Right lobe of liver (tissue), 4 donors: ENCODE measurements around the gene NBPF26.
"Not testable (repeated sequence)": the region's sequence is repeated elsewhere in the genome, so short reads cannot be mapped to it uniquely, and the experiment has no call there.

Experiments
- CTCF ChIP-seq, 4 donors: fragments of 200-600 bp in 3 of 4; fragments of 450-650 bp in 1 of 4; IDR thresholded peaks; one replicate each; pipeline versions ENCODE4 v1.5.1 to v1.8.0; 2016 to 2022; ENCODE audit warnings: antibody characterized with exemption in 4 of 4, mild to moderate bottlenecking in 2 of 4
- POLR2A ChIP-seq: fragments of 450-650 bp; IDR thresholded peaks from one replicate; pipeline ENCODE4 v1.6.1; 2017; ENCODE audit warnings: antibody characterized with exemption, mild to moderate bottlenecking
- donor health status: DM: no; HTN: no; CAD: no.
- donor health status: DM: no; HTN: no; CAD: no.
- donor health status: DM: no; HTN: yes; CAD: no.

DNA sequence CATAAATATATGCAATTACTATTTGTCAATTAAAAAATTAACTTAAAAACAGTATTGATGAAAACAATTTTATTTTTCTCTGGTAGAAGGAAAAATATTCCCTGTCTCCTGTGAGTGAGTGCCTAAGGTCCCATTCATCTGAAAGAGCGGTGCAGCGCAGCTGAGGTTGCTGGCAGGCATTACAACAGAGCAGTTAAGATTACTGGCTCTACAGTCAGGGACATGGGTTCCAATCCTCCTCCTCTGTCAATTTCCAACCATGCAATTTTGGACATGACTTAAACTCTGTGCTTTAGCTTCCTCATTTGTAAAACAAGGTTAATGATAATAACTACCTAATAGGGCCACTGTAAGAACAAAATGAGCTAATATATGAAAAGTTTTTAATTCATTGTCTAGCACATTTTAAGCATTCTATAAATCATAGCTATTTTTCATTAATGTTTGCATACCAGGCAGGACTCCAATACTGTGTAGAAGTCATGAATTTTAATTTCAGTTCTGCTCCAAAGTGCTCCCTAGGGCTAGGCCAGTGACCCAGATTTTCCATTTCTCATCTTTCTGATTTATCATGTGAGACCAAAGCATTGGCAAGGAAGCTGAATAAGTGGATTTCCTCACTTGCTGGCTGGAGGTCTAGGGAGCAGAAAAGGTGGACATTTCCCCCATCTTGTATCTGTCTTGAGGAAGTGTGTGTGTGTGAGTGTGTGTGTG lies 43.5 kb upstream of the NBPF26 start:
- TF ChIP-seq POLR2A; CTCF (IDR thresholded peaks at IDR 0.05): not testable (repeated sequence)
